T-cell (primary cell): ENCODE results near the gene OAS3. TPM values are rescaled to one million over a fixed set of nuclear protein-coding genes. Genes with fewer than 3 reads are reported as not detected.

Experiments used
- ATAC-seq, 4 experiments: fragments of 200-7000 bp in 3 of 4; fragments of 150-1000 bp in 1 of 4; cut with Tn5 transposase; replicated peaks in 1 of 4; 1 replicate in 3 of 4; 2 replicates in 1 of 4; pipeline ENCODE4 v1.10.0; 2021; ENCODE audit warnings: moderate library complexity in 3 of 4, mild to moderate bottlenecking in 2 of 4, moderate number of reproducible peaks in 1 of 4
- CTCF ChIA-PET, 2 donors: fragments of 300-600 bp; sonication (Branson Sonifier 250); formaldehyde crosslinking; loops; one replicate each; lab custom pipeline; 2022; ENCODE audit warnings: antibody characterized with exemption in 2 of 2; lab: Charles Lee
- POLR2A ChIA-PET, 2 donors: fragments of 300-600 bp; sonication (Branson Sonifier 250); formaldehyde crosslinking; loops; one replicate each; lab custom pipeline; 2022; ENCODE audit warnings: antibody characterized with exemption in 2 of 2; lab: Charles Lee
- DNase-seq, 35 experiments: peaks; one replicate each; pipeline versions ENCODE4 v3.0.0 to v3.0.0-alpha.2; 2013 to 2023
- H3K27ac ChIP-seq: one replicate; pipeline ENCODE4 v1.5.1; 2013; ENCODE audit warnings: low read length
- H3K27me3 ChIP-seq, 2 experiments: replicated peaks in 1 of 2; 1 replicate in 1 of 2; 2 replicates in 1 of 2; pipeline versions ENCODE4 v1.6.1 to v1.7.0; 2013; ENCODE audit warnings: low read length in 1 of 2, mixed read lengths in 1 of 2; ENCODE audit not compliant: control insufficient read depth in 2 of 2, insufficient read depth in 2 of 2; ENCODE audit errors: extremely low read depth in 1 of 2
- H3K36me3 ChIP-seq, 2 donors: 1 replicate in 1 of 2; 2 replicates in 1 of 2; pipeline versions ENCODE4 v1.6.1 to v1.7.0; 2013; ENCODE audit warnings: low read length in 1 of 2; ENCODE audit not compliant: control insufficient read depth in 2 of 2, insufficient read depth in 1 of 2; ENCODE audit errors: extremely low read depth in 1 of 2
- H3K4me1 ChIP-seq, 2 experiments: 1 replicate in 1 of 2; 2 replicates in 1 of 2; pipeline versions ENCODE4 v1.6.1 to v1.7.0; 2013; ENCODE audit warnings: low read length in 2 of 2, mixed read lengths in 1 of 2; ENCODE audit not compliant: insufficient read depth in 2 of 2, control insufficient read depth in 1 of 2; ENCODE audit errors: extremely low read depth in 1 of 2
- H3K4me3 ChIP-seq, 2 donors: 1 replicate in 1 of 2; 2 replicates in 1 of 2; pipeline versions ENCODE4 v1.5.1 to v1.7.0; 2013; ENCODE audit warnings: mild to moderate bottlenecking in 2 of 2, low read length in 1 of 2, moderate library complexity in 1 of 2; ENCODE audit not compliant: control insufficient read depth in 1 of 2; ENCODE audit errors: extremely low read depth in 1 of 2
- H3K9me3 ChIP-seq: 2 replicates; pipeline ENCODE4 v1.7.0; 2013
- H3K27ac Mint-ChIP-seq, 2 donors: one replicate each; pipeline ENCODE4 v1.8.0; 2020 to 2021; ENCODE audit warnings: mild to moderate bottlenecking in 2 of 2, mixed read lengths in 2 of 2
- H3K27me3 Mint-ChIP-seq, 2 donors: one replicate each; pipeline ENCODE4 v1.8.0; 2021 to 2022; ENCODE audit warnings: mixed read lengths in 2 of 2
- H3K36me3 Mint-ChIP-seq: one replicate; pipeline ENCODE4 v1.8.0; 2021; ENCODE audit warnings: mixed read lengths
- H3K4me1 Mint-ChIP-seq, 3 donors: one replicate each; pipeline ENCODE4 v1.8.0; 2020 to 2022; ENCODE audit warnings: mixed read lengths in 3 of 3, mild to moderate bottlenecking in 1 of 3
- H3K4me3 Mint-ChIP-seq, 3 donors: one replicate each; pipeline ENCODE4 v1.8.0; 2020 to 2022; ENCODE audit warnings: mild to moderate bottlenecking in 3 of 3, mixed read lengths in 3 of 3, moderate library complexity in 3 of 3
- H3K9me3 Mint-ChIP-seq, 3 donors: one replicate each; pipeline ENCODE4 v1.8.0; 2020 to 2022; ENCODE audit warnings: mixed read lengths in 3 of 3
- WGBS: methylation state at CpG from one replicate; pipeline ENCODE4 v1.1.5; 2013; ENCODE audit warnings: missing lambda C conversion rate; ENCODE audit not compliant: insufficient coverage; 5-methylcytosine and 5-hydroxymethylcytosine counted together
- total RNA-seq, 35 experiments: library from RNA in 6 of 35; stranded (reverse) in 6 of 35; fragments of 120-200 nt in 1 of 35; gene quantifications; one replicate each; pipeline versions ENCODE4 v1.2.1 to v1.2.4 and lab custom pipeline; 2013 to 2026

OAS3 gene
- total RNA-seq, 5 donors from 2014 or later (not counting 1 experiment from before 2014, with no cell fraction given), result 18.4 to 38.5 (median 24.5) TPM

DNA sequence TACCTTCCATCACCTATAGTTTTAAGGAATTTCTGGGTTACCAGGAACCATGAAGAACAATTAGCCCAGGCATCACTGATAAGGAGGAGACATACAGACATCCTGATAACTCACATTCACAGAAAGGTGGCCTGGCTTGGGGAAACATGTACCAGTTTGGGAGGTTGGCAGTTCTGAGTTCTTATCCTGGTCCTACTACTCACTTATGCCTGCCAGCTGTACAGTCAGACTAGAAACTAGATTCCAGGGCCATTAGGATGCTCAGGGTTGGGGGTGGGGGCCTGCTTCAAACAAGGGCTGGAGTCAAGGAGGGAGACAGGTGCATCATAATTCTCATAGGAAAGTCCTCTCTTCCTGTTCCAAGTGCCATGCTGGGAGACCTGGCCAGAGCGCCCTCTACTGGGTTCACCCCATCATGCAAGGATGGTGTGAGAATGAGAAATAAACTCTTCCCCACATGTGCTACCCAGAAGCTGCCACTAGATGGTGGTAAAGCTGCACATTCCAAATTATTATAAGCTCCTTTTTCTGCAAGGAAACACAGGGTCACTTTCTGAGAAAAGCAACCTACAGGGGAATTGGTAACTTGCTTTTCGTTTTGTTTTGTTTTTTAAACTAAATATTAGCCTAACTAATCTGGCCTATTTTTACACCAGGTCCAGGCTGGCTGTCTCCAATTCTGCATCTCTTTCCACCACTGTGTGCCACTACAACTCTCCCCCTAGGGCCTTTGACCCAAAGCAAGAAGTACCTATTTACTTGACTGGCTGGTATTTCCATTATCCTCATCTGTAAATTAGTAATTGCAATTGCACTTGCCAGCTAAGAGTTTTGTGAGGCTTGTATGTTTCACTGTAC is 54.5 kb downstream of the OAS3 start:
- ChIA-PET CTCF (interaction anchor here (0.6 to 3.9 kb wide), 39 partner anchors 8 to 799 kb away, joined by 3 to 68 read pairs (median 4); partner anchors contain the start of genes OAS2 (in 2 of the 2), OAS1 (in 1 of the 2), RASAL1 (in 1 of the 2) and TPCN1 (in 1 of the 2)), POLR2A (interaction anchor here (0.5 to 1.1 kb wide), 3 partner anchors 11 to 23 kb away, joined by 3 read pairs; partner anchors contain the start of gene OAS2 (in 1 of the 2))
- Mint-ChIP-seq H3K4me1 (peaks cover 21 to 30% (median 22%) of the 10 kb centered on the region in 3 donors), H3K9me3 (peaks cover 0 to 4% (median 0%) of the 10 kb centered on the region in 3 donors), H3K36me3 (peaks cover 84% of the 10 kb centered on the region), H3K27me3 (no peaks in the 10 kb centered on the region), H3K4me3 (no peak overlapping the region), H3K27ac (peak overlapping the region in 1 of 2 donors; percentile 28)
- Histone ChIP-seq H3K27me3 (no peaks in the 10 kb centered on the region), H3K4me1 (no peaks in the 10 kb centered on the region), H3K9me3 (no peaks in the 10 kb centered on the region), H3K4me3 (no peak overlapping the region), H3K27ac (peak overlapping the region; percentile 26), H3K36me3 (peaks cover 13 to 87% of the 10 kb centered on the region in 2 donors)
- WGBS, result no CpG with 5 or more reads among the region's 2 CpGs
- ATAC-seq (peak; percentile 55 to 73 (median 64)), DNase-seq (peak in 31 of 35 experiments; percentile 8 to 72 (median 37))

DNA sequence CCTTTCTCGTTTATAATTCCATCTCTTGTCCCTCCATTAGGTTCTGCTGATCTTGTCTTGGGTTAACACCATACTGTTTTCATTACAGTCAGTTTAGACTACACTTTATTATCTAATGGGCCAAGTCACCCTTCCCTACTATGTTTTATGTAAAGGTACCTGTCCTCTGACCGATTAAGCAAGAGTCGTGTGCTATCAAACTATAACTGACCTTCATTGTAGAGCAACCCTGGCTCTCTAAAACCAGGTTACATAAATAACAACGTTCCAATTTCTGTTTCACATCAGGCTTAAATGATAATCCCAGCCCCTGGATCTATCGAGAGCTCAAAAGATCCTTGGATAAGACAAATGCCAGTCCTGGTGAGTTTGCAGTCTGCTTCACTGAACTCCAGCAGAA is 56.7 kb downstream of the OAS3 start:
- WGBS, result 78% methylated on average over 4 of the region's 5 CpGs
- no peak overlapping the region for H3K4me3 ChIP-seq
- H3K9me3 Mint-ChIP-seq, result peaks cover 0 to 4% (median 0%) of the 10 kb centered on the region in 3 donors
- H3K27me3 Mint-ChIP-seq, result no peaks in the 10 kb centered on the region
- H3K4me1 ChIP-seq, result no peaks in the 10 kb centered on the region
- H3K27ac Mint-ChIP-seq, result no peak overlapping the region
- H3K4me3 Mint-ChIP-seq, result no peak overlapping the region
- no peaks in the 10 kb centered on the region for H3K9me3 ChIP-seq
- no peak overlapping the region for H3K27ac ChIP-seq
- peaks cover 85% of the 10 kb centered on the region for H3K36me3 Mint-ChIP-seq
- POLR2A ChIA-PET, result no interaction called here
- H3K4me1 Mint-ChIP-seq, result peaks cover 10 to 18% (median 11%) of the 10 kb centered on the region in 3 donors
- ATAC-seq (no peak), DNase-seq (no peak)
- peaks cover 13 to 86% of the 10 kb centered on the region in 2 donors for H3K36me3 ChIP-seq
- CTCF ChIA-PET, result interaction anchor here in 1 of 2 donors (1.5 kb wide), 1 partner anchor 17 kb away, joined by 5 read pairs; the partner anchor contains the start of gene OAS2
- H3K27me3 ChIP-seq, result no peaks in the 10 kb centered on the region

DNA sequence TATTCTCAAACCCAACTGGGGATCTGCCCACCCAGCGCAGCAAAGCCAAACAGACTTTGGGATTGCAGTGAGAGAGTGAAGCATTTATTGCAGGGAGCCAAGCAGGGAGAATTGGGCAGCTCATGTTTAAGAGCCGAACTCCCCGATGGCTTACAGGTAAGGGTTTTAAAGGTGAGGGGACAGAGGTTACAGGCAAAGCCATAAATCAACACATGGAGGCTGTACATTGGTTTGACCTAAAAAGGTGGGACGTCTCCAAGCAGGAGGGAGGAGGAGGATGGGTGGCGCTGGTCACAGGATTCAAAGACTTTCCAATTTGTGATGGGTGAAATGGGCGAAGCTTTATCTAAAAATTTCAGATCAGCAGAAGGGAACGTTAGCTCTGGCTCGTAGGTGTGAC is 58.2 kb downstream of the OAS3 start:
- H3K4me1 Mint-ChIP-seq, result peaks cover 6 to 18% (median 11%) of the 10 kb centered on the region in 3 donors
- no peaks in the 10 kb centered on the region for H3K4me1 ChIP-seq
- H3K4me3 Mint-ChIP-seq, result no peak overlapping the region
- no peaks in the 10 kb centered on the region for H3K9me3 ChIP-seq
- ATAC-seq (no peak), DNase-seq (no peak)
- H3K27me3 ChIP-seq, result no peaks in the 10 kb centered on the region
- 97% methylated on average over 5 of the region's 8 CpGs for WGBS
- H3K27ac Mint-ChIP-seq, result no peak overlapping the region
- peaks cover 83% of the 10 kb centered on the region for H3K36me3 Mint-ChIP-seq
- CTCF ChIA-PET, result no interaction called here
- H3K4me3 ChIP-seq, result no peak overlapping the region
- no peak overlapping the region for H3K27ac ChIP-seq
- POLR2A ChIA-PET, result no interaction called here
- no peaks in the 10 kb centered on the region for H3K27me3 Mint-ChIP-seq
- H3K36me3 ChIP-seq, result peaks cover 9 to 86% of the 10 kb centered on the region in 2 donors
- H3K9me3 Mint-ChIP-seq, result peaks cover 0 to 4% (median 0%) of the 10 kb centered on the region in 3 donors

DNA sequence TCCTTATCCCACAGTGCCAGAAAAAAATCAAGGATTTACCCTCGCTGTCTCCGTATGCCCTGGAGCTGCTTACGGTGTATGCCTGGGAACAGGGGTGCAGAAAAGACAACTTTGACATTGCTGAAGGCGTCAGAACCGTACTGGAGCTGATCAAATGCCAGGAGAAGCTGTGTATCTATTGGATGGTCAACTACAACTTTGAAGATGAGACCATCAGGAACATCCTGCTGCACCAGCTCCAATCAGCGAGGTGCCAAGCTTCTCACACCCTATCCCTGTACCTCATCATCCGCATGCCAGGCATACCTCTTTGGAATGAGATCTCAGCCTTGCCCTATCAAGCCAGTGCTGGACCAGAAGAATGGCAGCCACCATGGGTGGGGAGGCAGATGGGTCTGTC is 59.2 kb downstream of the OAS3 start:
- H3K4me3 ChIP-seq, result no peak overlapping the region
- H3K27me3 Mint-ChIP-seq, result no peaks in the 10 kb centered on the region
- POLR2A ChIA-PET, result no interaction called here
- no peaks in the 10 kb centered on the region for H3K9me3 Mint-ChIP-seq
- no peak for ATAC-seq
- peaks cover 79% of the 10 kb centered on the region for H3K36me3 Mint-ChIP-seq
- no peak overlapping the region for H3K27ac Mint-ChIP-seq
- CTCF ChIA-PET, result no interaction called here
- H3K27ac ChIP-seq, result no peak overlapping the region
- peaks cover 8 to 91% of the 10 kb centered on the region in 2 donors for H3K36me3 ChIP-seq
- no peaks in the 10 kb centered on the region for H3K27me3 ChIP-seq
- no peaks in the 10 kb centered on the region for H3K4me1 ChIP-seq
- no peaks in the 10 kb centered on the region for H3K9me3 ChIP-seq
- H3K4me3 Mint-ChIP-seq, result no peak overlapping the region
- 98% methylated on average over 5 of the region's 7 CpGs for WGBS
- no peak for DNase-seq
- peaks cover 4 to 18% (median 5%) of the 10 kb centered on the region in 3 donors for H3K4me1 Mint-ChIP-seq

DNA sequence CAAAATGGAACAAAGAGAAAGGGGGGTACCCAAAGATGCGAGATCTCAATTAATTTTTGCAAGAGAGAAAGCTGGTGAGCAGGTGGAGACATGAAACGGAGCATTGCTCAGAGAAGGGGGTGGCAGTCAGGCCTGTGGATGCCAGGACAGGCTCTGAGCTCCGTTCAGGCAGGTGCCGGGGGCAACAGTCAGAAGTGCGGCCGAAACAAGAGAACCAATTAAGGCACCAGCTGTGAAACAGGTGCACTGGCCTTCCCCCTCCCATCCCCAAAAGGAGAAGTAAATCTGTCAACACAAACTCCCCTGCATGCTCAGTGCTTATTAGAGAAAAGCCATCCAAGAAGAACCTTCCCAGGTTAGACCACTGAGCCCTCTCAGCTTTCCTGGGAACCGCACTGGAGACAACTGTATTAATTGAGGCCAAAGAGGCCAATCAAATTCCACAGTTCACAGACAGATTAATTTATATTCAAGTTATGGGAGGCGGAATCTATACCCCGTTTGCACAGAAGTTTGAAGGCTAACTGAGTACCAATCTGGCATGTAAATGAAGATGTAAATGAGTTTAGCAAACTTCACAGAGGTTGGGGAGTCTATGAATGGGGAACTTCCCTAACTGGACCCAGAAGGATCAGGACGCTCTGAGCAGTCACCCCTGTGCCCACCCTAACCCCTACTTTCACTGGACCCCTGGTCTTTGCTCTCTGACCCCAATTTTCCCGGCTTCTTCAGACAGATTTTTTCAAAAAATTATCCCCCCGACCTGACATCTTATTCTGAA is 60.9 kb downstream of the OAS3 start:
- ChIA-PET POLR2A (no interaction called here), CTCF (no interaction called here)
- H3K4me1 Mint-ChIP-seq, result peaks cover 0 to 5% (median 4%) of the 10 kb centered on the region in 3 donors
- no peaks in the 10 kb centered on the region for H3K27me3 Mint-ChIP-seq
- H3K36me3 Mint-ChIP-seq, result peaks cover 84% of the 10 kb centered on the region
- peak overlapping the region in 1 of 2 donors; percentile 39 for H3K27ac Mint-ChIP-seq
- H3K9me3 Mint-ChIP-seq, result no peaks in the 10 kb centered on the region
- peaks cover 4 to 93% of the 10 kb centered on the region in 2 donors for H3K36me3 ChIP-seq
- DNase-seq, result peak in 1 of 35 experiments; percentile 14
- H3K4me3 Mint-ChIP-seq, result no peak overlapping the region
- H3K4me1 ChIP-seq, result no peaks in the 10 kb centered on the region
- ATAC-seq, result no peak
- 95% methylated on average over 3 of the region's 12 CpGs for WGBS
- H3K27ac ChIP-seq, result no peak overlapping the region
- H3K27me3 ChIP-seq, result no peaks in the 10 kb centered on the region
- H3K4me3 ChIP-seq, result no peak overlapping the region
- H3K9me3 ChIP-seq, result no peaks in the 10 kb centered on the region

DNA sequence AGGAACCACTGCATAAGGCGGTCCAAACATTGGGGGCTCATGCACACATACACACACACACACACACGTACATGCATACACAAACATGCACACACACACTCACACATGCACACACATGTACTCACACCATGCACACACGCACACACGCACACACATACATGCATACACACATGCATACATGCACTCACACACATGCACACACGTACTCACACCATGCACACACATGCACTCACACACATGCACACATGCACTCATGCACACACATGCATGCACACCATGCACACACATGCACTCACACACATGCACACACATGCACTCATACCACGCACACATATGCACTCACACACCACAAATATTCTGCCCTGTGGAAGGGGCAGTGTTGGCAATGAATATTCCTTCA is 62.2 kb downstream of the OAS3 start:
- Histone ChIP-seq H3K9me3 (no peaks in the 10 kb centered on the region), H3K27me3 (no peaks in the 10 kb centered on the region), H3K27ac (no peak overlapping the region), H3K4me3 (no peak overlapping the region), H3K4me1 (no peaks in the 10 kb centered on the region), H3K36me3 (peaks cover 3 to 98% of the 10 kb centered on the region in 2 donors)
- Mint-ChIP-seq H3K36me3 (peaks cover 90% of the 10 kb centered on the region), H3K4me1 (peaks cover 0 to 5% (median 4%) of the 10 kb centered on the region in 3 donors), H3K4me3 (no peak overlapping the region), H3K27ac (peak overlapping the region in 1 of 2 donors; percentile 55), H3K9me3 (no peaks in the 10 kb centered on the region), H3K27me3 (no peaks in the 10 kb centered on the region)
- DNase-seq (no peak), ATAC-seq (no peak)
- POLR2A ChIA-PET, result no interaction called here
- 99% methylated on average over 5 of the region's 6 CpGs for WGBS
- CTCF ChIA-PET, result no interaction called here
